HG03095 (cell line): ENCODE data around the gene ZDHHC1.
"Not testable (repeated sequence)": the region's sequence is repeated elsewhere in the genome, so short reads cannot be mapped to it uniquely, and the experiment has no call there.

Experiments
- ATAC-seq: cut with Tn5 transposase; IDR thresholded peaks from one replicate; pipeline ENCODE4 v1.9.1; 2021; ENCODE audit warnings: moderate library complexity; ENCODE audit not compliant: unreplicated experiment

Gene ZDHHC1

DNA sequence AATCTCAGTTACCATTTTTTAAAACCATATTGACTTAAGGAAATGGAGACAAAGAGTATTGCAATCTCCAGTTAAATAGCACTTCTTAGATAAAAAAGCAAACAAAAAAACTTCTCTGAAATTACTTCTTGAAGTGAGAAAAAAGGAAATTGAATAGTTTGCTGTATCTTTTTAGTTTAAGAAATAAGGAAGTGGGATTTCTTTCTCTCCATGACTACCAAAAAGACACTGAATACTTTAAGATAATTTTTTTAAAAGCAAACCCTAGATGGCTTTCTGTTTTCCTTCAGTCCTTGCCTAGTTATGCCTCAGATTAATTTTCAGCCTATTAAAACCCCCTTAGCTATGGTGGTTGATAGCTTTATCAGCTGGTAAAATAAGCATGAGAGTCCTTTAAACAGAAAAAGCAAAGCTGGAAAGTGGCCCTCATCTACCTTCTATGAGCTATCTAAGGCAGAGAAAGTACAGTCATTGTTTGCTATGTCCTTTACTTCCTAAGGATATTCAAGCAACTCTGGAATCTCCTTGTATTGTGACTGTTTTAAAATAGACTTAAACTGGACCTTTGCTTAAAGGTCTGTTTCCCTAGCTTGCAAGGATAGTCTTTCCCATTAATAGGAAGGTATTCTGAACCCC lies 51.6 kb downstream of the ZDHHC1 start:
- no peak for ATAC-seq

DNA sequence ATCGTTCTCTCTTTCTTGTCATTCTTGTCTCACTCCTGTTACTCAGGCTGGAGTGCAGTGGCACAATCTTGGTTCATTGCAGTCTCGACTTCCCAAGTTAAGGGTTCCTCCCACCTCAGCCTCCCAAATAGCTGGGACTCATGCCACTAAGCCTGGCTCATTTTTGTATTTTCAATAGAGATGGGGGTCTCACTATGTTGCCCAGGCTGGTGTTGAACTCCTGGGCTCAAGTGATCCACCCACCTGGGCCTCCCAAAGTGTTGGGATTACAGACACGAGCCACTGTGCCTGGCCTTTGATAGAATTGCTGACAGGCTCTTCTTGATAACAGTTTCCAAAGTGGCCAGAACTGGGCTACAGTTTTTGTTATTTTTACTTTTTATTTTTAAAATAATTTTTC lies 55.2 kb downstream of the ZDHHC1 start:
- no peak for ATAC-seq

DNA sequence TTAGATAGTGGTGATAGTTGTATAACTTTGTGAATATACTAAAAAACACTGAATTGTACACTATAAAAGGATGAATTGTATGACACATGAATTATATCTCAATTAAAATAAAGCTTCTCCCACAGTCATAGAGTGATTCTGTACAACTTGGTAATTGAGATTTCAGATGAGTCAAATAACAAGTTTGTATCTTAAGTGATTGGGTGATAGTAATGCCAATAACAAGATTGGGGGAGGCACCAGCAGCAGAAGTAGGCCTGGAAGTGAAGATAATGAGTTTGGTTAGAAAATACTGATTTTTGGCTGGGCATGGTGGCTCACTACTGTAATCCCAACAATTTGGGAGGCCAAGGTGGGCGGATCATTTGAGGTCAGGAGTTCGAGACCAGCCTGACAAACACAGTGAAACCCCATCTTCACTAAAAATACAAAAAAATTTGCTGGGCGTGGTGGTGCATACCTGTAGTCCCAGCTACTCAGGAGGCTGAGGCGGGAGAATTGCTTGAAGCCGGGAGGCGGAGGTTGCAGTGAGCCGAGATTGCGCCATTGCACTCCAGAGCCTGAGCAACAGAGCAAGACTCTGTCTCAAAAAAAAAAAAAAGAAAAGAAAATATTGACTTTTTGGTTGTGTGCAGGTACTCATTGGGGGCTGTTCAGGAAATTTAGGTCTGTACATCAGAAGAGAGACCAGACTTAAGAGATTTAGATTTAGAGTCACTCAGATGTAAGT lies 56.6 kb downstream of the ZDHHC1 start:
- ATAC-seq, result not testable (repeated sequence)

DNA sequence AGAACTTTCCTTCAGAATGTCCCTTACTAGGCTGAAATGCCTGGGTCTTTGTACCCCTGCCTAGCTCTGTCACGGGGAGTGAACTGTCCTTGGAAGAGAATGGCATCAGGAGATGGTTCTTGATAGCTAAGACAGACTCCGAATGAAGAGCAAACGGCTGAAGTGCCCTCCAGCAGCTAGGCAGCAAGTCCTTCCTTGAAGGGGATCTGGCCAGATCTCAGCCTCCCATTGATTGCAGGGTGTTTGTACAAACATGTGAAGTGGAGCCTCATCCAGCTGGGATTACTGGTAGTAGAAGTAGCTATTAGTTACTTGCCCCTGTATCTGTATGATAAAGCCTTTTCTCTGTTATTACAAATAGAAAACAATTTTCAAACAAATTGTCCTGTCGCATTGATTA lies 58.7 kb downstream of the ZDHHC1 start:
- ATAC-seq, result no peak

DNA sequence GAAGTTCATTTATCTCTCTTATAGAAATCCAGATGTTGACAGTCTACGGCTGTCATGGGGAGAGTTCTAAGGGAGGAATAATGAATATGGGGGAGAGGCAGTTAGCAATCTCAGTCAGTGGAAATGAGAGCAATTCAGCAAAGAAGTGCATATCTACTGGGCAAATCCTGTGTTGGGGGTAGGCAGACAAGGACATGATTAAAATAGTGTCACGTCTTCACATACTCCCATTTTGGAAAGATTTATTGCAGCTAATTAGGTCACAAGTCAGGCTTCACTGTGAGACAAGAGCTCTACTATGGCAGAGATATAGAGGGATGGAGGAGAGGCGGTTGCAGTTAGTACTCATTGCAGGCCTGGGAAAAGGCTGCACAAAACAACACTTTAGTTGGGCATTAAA lies 59.9 kb downstream of the ZDHHC1 start:
- ATAC-seq, result no peak

DNA sequence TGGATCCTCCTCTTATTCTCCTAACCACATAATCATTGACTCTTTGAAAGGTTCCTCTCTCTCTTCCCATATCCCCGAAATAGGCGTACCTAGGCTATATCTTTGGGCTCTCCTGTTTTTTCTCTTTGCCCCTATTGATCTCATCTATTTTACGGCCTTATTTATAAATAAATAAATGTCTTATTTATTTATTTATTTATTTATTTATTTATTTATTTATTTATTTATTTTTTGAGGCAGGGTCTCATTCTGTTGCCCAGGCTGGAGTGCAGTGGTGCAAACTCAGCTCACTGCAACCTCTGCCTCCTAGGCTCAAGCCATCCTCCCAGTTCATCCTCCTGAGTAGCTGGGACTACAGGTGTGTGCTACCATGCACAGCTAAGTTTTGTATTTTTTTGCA lies 63.8 kb downstream of the ZDHHC1 start:
- not testable (repeated sequence) for ATAC-seq

DNA sequence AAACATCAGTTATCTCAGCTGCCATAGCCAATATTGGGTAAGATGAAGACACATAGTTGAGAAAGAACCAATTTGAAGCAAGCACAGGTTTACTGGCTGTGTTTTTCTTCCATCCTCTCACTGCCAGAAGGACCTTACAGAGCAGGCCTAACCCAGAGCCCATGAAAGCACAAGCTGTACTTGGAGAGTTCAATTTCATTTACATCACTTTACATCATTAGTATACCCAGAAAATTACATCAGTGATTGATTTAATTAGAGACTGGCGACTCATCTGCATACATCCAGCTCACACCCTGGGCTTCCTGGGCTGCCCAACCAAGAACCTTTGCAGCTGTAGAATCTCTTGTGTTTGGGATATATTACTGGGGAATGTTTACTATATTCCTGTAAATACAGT lies 66.0 kb downstream of the ZDHHC1 start:
- no peak for ATAC-seq

DNA sequence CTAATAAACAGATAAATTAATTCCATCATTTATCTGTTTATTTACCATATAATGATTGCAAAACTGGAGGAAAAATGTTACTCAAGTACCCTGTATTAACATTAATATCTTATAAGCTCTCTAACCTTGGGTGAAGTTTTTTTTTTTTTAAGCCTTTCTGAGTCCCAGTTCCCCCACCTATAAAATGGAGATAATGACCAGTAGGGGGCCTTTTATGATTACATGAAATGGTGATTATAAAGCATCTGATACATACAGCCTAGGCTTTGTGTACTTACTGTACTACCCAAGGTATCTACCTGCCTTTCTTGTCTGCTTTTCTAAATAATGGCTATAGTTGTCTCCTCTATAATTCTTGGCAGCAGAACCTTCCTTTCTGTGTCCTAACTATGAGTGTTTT lies 67.1 kb downstream of the ZDHHC1 start:
- ATAC-seq, result no peak

DNA sequence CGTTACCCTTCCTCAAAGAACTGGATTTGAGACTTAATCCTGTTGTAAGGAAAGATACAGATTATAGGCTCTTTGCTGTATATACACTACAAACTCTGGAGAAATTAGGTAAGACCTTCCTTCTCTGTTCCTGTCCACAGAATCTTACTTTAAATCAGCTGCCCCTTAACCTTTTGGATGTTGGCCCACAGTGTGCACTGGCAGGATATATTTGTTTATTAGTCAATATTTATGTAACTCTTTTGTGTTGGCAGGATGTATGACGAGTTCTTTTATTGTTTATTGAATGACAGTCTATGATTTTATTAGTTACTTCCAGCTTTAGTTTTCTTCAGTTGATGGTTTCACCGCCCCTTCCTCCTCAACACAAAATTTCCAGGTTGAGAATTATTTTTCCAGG lies 69.9 kb downstream of the ZDHHC1 start:
- no peak for ATAC-seq

DNA sequence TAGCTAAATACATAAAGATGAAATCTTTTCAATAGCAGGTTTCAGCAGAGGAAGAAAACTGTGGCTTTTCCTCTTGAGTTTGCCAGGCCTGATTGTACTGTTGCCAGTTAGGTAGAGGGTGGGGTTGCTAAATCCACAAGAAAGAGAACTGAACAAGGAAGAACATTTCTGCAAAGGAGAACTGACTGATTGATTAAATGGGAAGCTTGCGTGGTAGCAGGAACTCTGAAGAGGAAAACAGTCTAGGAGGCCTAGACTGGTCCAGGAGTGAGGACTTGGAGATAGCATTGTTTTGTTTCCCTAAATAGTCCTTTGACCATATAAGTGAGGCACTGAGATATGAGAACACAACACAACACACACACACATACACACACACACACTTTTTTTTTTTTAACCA lies 70.9 kb downstream of the ZDHHC1 start:
- ATAC-seq, result no peak
